ENCODE results near the gene CREG2.
A peak's percentile ranks its signal among the peaks of the same experiment; 100 is the strongest.

CREG2 gene, protein sequence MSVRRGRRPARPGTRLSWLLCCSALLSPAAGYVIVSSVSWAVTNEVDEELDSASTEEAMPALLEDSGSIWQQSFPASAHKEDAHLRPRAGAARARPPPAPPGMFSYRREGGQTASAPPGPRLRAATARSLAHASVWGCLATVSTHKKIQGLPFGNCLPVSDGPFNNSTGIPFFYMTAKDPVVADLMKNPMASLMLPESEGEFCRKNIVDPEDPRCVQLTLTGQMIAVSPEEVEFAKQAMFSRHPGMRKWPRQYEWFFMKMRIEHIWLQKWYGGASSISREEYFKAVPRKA
- total RNA-seq: 0 to 0.34 reads per million in 2 donors

DNA sequence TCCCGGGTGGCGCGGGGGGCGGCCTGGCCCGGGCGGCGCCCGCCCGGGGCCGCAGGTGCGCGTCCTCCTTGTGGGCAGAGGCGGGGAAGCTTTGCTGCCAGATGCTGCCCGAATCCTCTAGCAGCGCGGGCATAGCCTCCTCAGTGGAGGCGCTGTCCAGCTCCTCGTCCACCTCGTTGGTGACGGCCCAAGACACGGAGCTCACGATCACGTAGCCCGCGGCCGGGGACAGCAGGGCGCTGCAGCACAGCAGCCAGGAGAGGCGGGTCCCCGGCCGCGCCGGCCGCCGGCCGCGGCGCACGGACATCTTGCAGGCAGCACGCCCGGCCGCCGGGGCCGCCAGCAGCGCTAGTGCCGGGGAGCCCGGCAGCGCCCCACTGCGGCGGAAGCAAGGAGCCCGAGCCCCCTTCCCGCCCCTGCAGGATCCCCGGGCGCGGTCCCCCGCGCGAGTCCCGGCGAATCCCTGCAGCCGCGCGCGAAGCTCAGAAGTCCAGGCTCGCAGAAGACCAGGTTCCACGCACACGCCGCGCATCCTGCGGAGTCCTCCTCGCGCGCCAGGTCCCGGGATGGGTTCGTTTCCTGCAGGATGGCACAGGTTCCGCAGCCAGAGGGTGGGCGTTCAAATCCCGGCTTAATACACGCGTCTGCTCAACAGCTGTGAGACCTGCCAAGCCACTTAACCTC lies at the start of gene CREG2:
Gene CREG2, minus strand, starts transcription at position 353 of the 684 bp plus-strand sequence. Its CDS starts 46 bp downstream, at position 307.
- peak; percentile 28 to 65 (median 35) for DNase-seq

DNA sequence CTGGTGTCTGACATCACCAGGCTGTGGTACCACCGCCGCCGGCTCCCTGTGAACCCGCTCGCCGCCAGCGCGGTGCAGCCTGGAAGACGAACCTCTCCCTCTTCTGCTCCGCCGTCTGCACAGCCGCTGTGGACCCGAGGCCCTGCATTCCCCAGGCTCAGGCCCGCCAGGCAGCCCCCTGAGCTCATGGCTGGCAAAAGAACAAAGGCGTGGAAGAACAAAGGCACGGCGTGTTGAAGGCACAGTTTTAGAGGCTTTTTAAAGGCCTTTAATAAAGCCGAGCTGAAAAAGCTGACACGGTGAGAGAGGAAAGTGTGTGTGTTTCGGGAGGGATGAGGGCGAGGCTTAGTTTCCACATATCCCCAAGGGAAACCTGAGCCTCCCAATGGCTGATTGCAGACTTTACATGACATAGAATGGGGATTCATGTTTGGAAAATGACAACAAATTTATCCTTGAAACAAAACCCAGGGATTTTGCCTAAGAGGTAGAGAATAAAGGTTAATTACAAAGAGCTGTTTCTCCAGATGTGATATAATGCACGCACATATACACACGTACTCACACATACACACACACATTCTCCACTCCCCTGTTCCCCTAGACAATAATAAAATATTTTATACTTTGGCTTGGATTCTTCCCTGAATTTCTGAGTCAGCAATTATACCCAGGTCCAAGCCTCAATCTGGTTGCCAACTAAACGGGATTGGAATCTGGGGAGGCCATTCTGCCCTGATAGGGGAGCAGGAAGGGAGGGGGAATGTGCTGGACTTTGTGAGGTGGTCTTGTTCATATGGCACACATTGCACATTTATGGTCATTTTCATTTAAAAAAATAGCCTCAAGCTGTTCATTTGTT lies 47.9 kb upstream of the CREG2 start:
- DNase-seq: no peak

DNA sequence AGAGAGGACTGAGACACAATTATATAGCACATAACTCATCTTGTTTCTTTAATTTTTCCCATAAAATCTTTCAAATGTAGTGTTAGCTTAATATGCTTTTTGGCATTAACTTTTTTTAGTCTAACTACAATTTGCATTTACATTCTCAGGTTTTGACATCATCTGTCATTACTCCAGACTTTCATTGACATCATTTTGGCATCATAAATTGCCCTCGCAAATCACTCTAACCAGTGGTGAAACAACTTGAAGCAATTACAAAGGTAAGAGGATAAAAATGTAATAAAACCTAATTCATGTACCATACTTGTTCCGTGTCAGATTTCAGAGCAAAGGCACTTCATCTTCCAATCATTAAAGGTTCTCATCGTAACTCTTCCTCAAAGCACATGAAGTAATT lies 46.2 kb upstream of the CREG2 start:
- no peak for DNase-seq

DNA sequence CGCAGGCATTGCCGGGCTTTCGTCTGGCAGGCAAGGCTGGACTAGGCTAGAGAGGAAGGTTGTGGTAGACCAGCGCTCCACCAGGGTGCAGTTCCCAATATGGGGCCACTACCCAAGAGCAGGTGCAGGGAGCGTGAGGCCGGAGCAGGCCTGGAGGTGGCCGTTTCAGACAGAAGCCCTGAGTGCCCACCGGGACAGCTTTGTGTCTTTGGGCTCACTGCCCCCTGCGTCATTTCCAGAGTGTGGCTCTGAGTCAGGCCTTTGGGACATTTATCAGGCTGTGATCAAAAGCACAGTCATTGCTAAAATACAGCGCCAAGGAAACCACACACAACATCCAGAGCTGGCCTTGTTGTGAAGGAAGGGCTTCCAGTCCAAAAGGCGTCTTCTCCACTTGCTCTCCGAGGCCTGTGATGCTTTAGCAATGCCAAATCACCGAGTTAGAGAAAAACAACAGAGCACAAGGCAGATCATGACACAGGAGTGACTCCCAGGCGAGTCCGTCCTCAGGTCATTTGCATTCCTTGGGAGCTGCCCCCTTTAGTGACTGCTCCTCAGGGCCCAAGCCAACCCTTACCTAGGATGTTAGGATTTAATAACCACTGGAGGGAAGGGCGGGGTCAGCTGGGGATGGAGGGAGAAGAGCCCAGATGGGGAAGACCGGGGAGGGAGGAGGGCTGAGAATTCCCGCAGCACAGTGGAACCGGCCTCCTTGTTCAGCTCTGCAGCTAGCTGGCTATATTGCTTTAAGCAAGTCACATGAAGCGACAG lies 45.3 kb upstream of the CREG2 start:
- DNase-seq: peak in 1 of 5 experiments; percentile 45

DNA sequence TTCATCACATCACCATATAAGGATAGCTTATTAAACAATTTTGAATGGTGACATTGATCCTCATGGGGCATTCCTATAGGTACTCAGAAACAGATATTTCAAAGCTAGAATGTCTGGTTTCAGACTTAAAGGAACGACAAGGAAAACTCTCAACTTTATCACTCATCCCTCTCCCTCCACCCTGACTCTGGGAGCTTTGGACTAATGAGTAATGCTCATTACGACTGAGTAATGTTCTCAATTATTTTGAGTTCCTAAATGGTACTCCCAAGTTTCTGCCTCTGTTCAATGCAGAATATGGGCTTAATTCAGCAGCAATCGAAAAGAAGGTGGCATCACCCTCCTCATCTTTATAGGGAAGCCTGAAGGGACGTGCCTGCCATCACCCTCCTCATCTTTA lies 44.2 kb upstream of the CREG2 start:
- no peak for DNase-seq

DNA sequence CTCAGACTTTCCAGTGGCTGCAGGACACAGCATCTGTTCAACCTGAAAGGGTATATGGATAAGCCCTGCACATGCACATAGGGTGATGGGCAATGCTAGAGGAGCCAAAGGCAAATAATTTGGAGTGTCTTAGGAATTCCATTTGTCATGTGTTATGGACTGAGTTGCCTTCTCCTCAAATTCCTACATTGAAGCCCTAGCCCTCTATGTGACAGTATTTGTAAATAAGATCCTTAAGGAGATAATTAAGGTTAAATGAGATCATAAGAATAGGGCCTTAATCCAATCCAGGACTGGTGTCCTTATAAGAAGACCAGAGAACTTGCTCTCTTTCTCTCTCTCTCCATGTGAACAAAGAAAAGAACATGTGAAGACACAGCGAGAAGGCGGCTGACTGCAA lies 42.9 kb upstream of the CREG2 start:
- no peak for DNase-seq

DNA sequence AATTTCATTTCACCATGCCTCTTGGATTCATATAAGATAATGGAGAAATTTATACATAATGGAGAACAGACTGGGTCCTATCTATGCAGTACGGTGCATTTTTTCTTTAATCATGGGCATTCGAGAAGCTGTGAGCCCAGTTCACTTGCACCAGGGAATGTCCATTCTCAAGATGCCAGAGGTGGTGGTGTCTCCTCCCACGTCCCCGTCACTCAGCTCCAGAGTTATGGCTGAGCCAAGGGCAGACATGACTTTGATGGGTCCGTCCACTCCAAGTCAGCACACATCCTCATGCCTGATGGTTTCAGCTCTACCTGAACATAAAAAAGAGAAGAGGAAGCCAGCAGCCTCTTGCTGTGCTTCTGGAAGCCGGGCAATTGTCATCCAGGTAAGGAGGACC lies 42.1 kb upstream of the CREG2 start:
- no peak for DNase-seq

DNA sequence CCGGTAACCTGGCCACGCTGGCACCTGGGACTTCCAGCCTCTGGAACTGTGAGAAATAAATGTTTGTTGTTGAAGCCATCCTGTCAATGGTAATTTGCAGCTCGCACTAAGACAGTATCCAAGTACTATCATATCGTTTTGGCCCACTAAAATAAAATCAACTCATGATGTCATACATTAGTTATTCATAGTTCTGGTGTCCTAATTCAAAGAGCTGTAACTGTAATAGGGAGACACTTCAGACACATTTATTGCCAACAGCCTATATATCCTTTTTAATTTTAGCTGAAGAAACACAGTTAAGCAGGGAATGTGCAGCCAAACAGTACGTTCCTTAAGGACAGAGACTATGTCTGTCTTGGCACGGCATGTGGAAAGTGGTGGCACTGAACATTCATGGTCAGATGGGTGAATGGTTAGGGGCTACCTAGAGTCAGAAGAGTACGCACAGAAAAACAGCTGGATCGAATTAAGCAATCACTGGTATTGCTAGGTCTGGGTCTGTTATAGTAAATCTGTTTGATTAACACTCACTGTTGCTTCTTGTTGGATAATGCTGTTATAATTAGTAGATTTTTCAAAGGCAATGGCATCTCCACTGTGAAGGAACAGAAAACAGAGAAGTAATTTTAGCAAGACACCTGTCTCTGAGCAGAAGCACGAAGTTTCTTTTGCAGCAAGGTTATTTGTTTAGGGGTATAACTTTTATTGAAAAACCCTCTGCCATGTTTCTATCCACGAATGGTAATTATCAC lies 41.3 kb upstream of the CREG2 start:
- no peak for DNase-seq

DNA sequence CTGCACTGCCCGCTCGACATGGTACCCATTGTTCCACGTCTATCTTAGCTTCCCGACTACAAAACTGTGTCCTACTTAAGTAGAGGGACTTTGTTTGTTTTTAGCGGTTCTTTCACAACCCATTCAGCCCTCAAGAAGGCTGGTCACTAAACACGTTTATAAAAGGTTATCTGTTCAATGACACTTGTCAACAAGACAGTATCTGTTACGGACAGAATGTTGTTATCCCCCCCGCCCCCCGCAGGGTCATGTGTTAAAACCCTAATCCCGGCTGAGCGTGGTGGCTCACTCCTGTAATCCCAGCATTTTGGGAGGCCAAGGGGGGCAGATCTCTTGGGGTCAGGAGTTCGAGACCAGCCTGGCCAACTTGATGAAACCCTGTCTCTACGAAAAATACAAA lies 40.4 kb upstream of the CREG2 start:
- no peak for DNase-seq

DNA sequence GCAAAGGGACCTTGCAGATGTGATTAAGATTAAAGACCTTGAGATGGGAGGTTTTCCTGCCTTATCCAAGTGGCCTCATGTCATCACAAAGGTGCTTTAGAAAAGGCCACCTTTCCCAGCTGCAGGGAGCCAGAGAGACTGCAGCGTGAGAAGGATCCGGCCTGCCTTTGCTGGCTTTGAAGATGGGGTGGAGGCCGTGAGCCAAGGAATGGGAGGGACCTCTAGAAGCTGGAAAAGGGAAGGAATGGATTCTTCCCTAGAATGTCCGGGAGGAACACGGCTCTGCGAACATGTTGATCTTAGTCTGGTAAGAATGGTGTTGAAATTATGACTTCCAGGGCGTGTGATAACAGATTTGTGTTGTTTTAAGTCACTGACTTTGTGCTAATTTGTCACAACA lies 39.9 kb upstream of the CREG2 start:
- no peak for DNase-seq

DNA sequence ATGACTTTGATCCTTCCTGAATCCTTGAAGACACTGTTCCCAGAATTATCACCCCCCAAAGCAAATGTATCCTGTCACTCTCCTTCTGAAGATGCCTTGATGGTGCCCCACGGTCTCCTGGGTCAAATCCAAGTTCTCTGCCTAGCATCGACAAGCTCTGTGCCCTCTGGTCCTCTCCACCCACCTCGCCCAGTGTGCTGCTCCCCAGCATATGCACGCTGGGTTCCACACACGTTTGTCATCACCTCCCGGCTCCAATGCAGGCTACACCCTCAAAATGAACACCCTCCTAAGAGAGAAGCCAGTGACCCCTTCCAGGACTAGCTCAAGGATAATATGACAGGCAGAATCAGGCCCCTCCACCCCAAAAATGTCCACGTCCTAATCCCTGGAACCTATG lies 39.5 kb upstream of the CREG2 start:
- DNase-seq: no peak

DNA sequence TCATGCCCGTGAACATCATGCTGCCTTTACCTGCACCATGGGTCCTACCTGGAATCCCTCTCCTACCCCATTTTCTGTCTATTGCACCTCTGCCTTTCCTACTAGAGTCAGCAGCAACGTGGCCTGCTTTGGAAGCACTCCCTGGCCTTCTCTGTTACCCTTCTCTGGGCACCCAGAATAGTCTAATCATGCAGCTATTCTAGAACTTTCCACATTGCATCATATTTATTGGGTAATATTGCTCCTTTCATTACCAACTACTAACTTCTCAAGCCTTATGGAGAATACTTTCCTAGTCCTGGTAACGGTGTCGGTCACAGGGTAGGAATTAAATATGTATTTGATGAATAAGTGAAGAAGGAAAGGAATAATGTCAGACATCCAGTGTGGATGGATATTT lies 33.3 kb upstream of the CREG2 start:
- no peak for DNase-seq

DNA sequence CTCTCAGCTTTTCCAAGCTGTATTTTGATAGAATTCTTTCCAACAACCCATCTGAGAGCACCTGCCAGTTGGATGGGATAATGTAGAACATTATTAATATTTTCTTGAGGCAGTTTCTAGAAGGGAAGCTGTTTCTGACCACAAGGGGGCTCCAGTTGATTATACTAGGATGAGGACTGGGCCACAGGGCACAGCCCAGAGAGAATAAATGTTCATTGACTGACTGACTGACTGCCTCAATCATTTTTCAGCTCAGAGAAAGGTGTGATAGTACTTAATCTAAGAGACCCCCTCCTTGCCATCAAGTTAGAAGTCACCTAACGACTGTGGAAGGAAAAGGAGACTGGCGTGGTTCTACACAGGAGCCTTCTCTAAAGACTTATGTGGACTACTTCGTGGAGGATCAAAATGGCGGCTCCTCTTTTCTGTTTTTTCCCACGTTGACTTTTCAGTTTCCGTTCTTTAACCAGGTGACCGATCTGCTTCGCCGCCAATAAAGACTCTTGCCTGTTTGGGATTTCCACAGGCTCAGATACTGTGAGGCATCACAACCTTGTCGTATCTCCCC lies 31.9 kb upstream of the CREG2 start:
- peak in 4 of 5 experiments; percentile 17 to 70 (median 25) for DNase-seq

DNA sequence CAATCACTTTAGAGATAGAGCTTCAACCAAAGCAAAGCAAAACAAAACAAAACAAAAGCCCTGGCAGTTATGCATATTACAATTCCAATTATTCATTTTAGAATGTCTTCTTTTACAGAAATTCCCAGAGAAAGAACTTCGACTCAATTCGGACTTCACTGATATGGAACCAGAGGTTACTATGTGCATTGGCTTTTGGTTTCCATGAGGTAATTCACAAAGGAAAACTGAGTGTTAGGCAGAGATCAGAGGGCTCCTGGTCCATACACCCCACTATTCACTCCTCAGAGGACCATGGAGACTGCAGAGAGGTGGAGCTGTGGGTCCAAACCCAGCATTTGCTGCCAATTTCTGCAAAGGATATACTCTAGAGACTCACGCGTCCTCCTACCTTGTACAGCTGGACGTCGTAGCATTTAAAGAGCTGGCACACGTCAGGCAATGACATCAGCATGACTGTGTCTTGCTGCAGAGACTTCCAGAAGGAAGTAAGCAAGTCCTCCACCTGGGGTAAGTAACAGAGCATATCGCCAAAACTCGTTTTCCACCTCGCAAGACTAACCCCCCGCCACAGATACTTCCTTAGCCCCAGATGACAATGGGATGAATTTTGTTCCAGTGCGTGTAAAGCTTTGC lies 31.3 kb upstream of the CREG2 start:
- DNase-seq: no peak

DNA sequence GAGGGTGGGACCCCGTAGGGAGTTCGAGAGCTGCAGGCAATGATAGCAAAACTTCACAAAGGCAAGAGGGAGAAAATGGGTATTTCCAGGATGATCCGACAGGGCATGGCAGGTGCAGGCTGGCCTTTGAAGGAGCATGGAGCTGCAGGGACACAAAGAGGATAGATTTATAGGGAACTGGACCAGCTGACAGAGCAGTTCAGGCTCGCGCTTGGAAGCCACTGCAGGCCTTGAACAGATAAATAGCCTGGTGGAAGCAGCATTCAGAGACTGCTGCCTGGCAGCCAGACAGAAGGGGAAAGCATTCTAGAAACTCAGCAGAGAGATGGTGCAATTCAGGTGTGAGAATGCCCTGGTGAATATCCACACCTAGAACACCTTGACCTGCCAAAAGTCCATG lies 29.3 kb upstream of the CREG2 start:
- no peak for DNase-seq

DNA sequence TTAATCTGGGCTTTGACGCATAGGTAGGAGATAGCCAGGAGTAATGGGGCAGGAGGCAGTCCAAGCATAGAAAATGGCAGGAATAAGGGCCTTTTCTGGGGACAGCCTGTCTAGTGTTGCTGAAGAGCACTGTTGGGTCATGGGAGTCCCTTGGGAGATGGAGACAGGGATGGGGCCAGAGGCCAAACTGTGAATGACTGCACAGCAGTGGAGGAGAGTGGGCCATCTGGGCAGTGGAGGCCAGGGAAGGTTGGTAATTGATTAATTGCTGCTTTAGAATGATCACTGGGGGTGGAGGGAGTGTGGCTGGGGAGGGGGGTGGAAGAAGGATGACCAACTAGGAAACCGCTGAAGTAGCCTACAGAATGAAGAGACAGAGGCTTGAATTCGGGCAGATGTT lies 28.6 kb upstream of the CREG2 start:
- DNase-seq: no peak

DNA sequence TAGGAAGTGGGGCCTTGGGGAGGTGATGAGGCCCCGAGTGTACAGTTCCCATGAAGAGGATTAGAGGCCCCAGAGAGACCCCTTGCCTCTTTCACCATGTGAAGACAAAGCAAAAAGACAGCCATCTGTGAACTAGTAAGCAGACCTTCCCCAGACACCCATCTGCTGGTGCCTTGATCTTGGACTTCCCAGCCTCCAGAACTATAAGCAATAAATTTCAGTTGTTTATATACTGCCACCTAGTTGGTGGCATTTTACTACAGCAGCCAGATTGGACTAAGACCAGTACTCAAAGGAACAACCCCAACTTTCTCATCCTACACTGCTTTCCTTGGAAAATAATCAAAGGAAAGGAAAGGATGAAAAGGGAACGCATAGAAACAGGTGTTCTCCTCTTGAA lies 27.9 kb upstream of the CREG2 start:
- no peak for DNase-seq

DNA sequence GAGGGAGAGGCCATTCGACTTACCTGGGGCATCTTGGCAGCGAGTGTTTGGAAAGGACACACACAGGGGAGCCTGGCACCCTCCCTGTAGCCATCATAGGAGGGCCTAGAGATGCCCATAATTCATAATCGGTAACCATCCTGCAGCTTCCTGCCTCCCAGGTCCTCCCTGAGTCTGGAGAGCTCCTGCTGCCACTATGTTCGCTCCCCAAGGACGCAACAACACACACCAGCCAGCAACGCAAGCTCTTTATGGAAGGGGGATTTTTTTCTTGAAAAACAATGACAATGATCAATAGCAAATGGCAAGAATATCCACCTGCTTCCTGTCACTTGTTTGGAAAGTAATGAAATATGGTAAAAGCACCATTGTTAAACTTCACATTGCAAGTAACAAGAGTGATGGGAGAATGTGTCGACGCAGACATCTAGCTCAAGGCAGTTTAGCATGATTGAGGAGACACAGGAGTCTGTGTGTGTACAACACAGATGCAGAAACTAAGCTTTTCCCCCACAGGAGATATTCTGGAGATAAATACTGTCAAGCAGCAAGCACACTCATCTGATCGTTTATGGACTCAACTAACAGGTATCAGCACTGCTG lies 24.9 kb upstream of the CREG2 start:
- no peak for DNase-seq

DNA sequence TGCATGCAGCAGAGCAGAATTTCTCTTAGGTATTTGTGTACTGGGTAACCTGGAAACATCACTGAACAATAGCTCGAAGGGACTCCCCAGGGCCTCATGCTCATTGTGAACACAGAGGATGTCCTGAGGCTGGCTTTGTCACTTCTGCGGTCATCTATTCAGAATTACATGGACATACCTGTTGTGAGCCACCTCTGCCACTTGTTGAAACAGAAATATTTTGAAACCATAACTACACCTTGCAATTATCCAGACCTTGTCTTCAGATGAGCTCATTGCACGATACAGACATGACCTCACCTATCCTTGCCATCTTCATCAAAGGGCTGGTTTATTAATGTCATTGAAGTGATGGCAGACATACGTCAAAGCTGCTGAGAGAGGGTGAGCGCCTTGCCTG lies 23.4 kb upstream of the CREG2 start:
- no peak for DNase-seq

DNA sequence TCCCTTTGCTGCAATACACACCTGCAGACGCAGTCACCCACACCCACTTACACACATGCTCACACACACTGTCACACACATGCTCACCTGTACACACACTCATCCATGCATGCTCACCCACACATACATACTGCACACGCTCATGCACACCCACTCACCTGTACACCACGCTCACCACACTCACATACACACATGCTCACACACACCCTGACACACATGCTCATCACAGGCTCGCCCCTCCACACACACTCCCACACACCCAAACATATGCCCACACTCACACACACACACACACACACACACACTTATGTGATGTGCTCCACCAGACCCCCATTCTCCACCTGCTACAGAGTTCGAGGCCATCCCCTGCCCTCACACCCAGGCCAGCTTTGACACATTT lies 22.8 kb upstream of the CREG2 start:
- no peak for DNase-seq

DNA sequence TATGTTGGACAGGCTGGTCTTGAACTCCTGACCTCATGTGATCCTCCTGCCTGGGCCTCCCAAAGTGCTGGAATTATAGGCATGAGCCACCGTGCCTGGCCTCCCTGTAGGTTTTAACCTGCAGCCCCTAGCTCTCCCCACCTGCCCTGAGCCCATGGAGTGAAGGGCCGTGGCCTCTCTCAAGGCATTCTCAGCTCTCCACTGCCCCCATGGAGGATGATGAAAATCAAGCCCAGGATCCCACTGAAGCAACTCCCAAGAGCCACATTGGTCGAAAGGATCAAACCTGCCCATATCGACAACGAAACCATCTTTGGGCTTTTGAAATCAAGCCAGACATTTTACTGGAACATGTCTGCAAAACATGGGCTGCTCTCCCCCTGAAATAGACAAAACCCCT lies 22.4 kb upstream of the CREG2 start:
- DNase-seq: no peak
